ENCODE results near the gene ARHGEF33. TPM values are rescaled to one million over a fixed set of nuclear protein-coding genes. Genes with fewer than 3 reads are reported as not detected.
A peak's percentile ranks its signal among the peaks of the same experiment; 100 is the strongest.

Gene ARHGEF33
- total RNA-seq, 1 experiment from 2014 or later, result 0.04 TPM

DNA sequence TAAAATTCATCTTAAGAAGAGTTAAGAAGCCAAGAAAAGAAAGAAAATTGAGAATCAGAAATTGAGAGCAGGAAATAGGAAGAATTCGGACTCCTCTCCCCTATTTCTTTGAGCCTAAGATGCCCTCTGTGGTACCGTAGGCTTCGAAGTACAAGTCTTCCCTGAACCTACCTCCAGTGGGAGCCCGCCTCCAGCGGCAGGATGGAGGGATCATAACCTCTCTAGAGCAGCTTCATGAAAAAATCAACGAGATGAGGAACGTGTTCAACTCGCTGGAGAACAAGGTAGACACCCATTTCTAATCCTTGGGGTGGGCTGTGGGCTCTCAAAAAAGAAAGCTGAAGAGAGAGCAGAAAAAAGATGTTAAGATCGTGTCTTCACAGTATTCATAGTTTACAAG is 36.3 kb downstream of the ARHGEF33 start:
- Histone ChIP-seq H3K9me2 (replicated peaks; ENCODE audit: low read length) (no peaks in the 10 kb centered on the region), H3K9ac (ENCODE audit: low read length) (no peak overlapping the region)
- no peak for DNase-seq

DNA sequence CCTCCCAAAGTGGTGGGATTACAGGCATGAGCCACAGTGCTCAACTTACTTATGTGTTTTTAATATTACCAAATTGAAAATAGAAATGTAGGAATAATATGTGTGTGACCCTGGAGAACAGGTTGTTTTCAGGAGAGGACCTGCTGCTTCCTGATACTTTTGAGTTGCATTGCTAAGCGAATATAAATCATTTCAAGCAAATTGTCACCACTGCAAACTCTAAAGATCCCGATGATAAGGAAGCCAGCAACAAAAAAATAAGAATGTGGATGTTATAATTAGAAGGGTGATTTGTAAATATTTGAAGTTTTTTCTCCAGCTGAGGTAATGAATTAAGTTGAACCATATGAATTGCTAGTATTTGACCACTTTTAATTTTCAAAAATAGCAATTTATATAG is 40.9 kb downstream of the ARHGEF33 start:
- Histone ChIP-seq H3K36me3 (ENCODE audit: low read depth, low read length) (no peaks in the 10 kb centered on the region), H3K4me3 (ENCODE audit: low read length) (no peak overlapping the region), H3K9me3 (ENCODE audit: low read length) (no peaks in the 10 kb centered on the region), H3K9ac (ENCODE audit: low read length) (no peak overlapping the region), H3K4me2 (ENCODE audit: low read length) (no peak overlapping the region), H3K27me3 (ENCODE audit: low read length) (no peaks in the 10 kb centered on the region), H3K4me1 (ENCODE audit: insufficient read depth, low read length) (peaks cover 3% of the 10 kb centered on the region; the same call in 1 of the 2 replicates), H3K79me2 (ENCODE audit: low read length) (no peaks in the 10 kb centered on the region), H3K9me2 (replicated peaks; ENCODE audit: low read length) (no peaks in the 10 kb centered on the region), H4K20me1 (ENCODE audit: low read length) (no peaks in the 10 kb centered on the region), H3K27ac (ENCODE audit: low read length) (no peak overlapping the region), H3F3A (ENCODE audit: low read length, unreplicated experiment) (no peaks in the 10 kb centered on the region), H2AFZ (ENCODE audit: low read length) (0 out of 2 replicates have a peak overlapping the region, but pooled peaks have one; percentile 26)
- intact Hi-C loops (cut with micrococcal nuclease), result no loop called here
- ChIA-PET CTCF (no interaction called here), POLR2A (ENCODE audit: unreplicated experiment) (no interaction called here)
- no peak for ATAC-seq
- no peak for DNase-seq
- no peak for TF ChIP-seq EZH2 (IDR thresholded peaks at IDR 0.05; ENCODE audit: low read length, unreplicated experiment)
- TF ChIP-seq EZH2phosphoT487 (IDR thresholded peaks at IDR 0.05; ENCODE audit: borderline replicate concordance, low read length), result no peak
- TF ChIP-seq, protein P1, sequence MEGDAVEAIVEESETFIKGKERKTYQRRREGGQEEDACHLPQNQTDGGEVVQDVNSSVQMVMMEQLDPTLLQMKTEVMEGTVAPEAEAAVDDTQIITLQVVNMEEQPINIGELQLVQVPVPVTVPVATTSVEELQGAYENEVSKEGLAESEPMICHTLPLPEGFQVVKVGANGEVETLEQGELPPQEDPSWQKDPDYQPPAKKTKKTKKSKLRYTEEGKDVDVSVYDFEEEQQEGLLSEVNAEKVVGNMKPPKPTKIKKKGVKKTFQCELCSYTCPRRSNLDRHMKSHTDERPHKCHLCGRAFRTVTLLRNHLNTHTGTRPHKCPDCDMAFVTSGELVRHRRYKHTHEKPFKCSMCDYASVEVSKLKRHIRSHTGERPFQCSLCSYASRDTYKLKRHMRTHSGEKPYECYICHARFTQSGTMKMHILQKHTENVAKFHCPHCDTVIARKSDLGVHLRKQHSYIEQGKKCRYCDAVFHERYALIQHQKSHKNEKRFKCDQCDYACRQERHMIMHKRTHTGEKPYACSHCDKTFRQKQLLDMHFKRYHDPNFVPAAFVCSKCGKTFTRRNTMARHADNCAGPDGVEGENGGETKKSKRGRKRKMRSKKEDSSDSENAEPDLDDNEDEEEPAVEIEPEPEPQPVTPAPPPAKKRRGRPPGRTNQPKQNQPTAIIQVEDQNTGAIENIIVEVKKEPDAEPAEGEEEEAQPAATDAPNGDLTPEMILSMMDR (conservative IDR thresholded peaks at IDR 0.05; ENCODE audit: low read depth, low read length), result no peak
- BruUV-seq (replicated peaks), result no TSS peak

More for the DNA sequence above, 36.3 kb downstream of the ARHGEF33 start:
- Histone ChIP-seq H3K36me3 (ENCODE audit: low read depth, low read length) (no peaks in the 10 kb centered on the region), H3K4me2 (ENCODE audit: low read length) (no peak overlapping the region), H3K27me3 (ENCODE audit: low read length) (no peaks in the 10 kb centered on the region), H2AFZ (ENCODE audit: low read length) (no peak overlapping the region), H3F3A (ENCODE audit: low read length, unreplicated experiment) (no peaks in the 10 kb centered on the region), H3K9me3 (ENCODE audit: low read length) (no peaks in the 10 kb centered on the region), H3K4me1 (ENCODE audit: insufficient read depth, low read length) (no peaks in the 10 kb centered on the region), H3K27ac (ENCODE audit: low read length) (no peak overlapping the region), H3K4me3 (ENCODE audit: low read length) (no peak overlapping the region), H3K79me2 (ENCODE audit: low read length) (no peaks in the 10 kb centered on the region), H4K20me1 (ENCODE audit: low read length) (no peaks in the 10 kb centered on the region)
- intact Hi-C loops (cut with micrococcal nuclease), result no loop called here
- ChIA-PET POLR2A (ENCODE audit: unreplicated experiment) (no interaction called here), CTCF (interaction anchor here (0.5 kb wide), 1 partner anchor 171 kb away, joined by 3 read pairs; no protein-coding TSS in a partner anchor)
- BruUV-seq (replicated peaks), result no TSS peak
- TF ChIP-seq EZH2 (IDR thresholded peaks at IDR 0.05; ENCODE audit: low read length, unreplicated experiment) (no peak), EZH2phosphoT487 (IDR thresholded peaks at IDR 0.05; ENCODE audit: borderline replicate concordance, low read length) (no peak)
- TF ChIP-seq, protein P1 (conservative IDR thresholded peaks at IDR 0.05; ENCODE audit: low read depth, low read length), result no peak
- ATAC-seq, result no peak

DNA sequence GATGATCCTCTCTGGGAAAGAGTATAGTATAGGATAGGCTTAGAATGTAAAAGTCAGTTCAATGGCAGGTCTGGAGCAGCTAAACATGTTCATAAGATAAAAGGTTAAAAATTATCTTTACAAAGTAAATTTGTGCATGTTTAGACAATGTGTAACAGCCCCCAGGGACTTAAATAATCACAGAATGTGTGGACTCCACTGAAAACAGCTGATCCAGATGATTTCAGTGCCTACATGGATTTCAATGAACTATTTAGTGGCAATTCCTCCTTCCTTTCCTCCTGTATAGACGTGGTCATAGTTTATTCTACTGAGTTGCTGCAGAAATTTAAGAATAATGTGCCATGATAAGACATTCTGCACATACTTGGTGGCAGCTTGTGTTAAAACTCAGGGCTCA is 42.9 kb downstream of the ARHGEF33 start:
- TF ChIP-seq EZH2 (IDR thresholded peaks at IDR 0.05; ENCODE audit: low read length, unreplicated experiment) (no peak), EZH2phosphoT487 (IDR thresholded peaks at IDR 0.05; ENCODE audit: borderline replicate concordance, low read length) (no peak)
- TF ChIP-seq, protein P1 (conservative IDR thresholded peaks at IDR 0.05; ENCODE audit: low read depth, low read length), result no peak
- Histone ChIP-seq H2AFZ (ENCODE audit: low read length) (no peak overlapping the region), H3K4me1 (ENCODE audit: insufficient read depth, low read length) (peaks cover 11% of the 10 kb centered on the region; the same call in 1 of the 2 replicates), H4K20me1 (ENCODE audit: low read length) (no peaks in the 10 kb centered on the region), H3K79me2 (ENCODE audit: low read length) (no peaks in the 10 kb centered on the region), H3K9ac (ENCODE audit: low read length) (no peak overlapping the region), H3K27ac (ENCODE audit: low read length) (no peak overlapping the region), H3K9me2 (replicated peaks; ENCODE audit: low read length) (no peaks in the 10 kb centered on the region), H3K36me3 (ENCODE audit: low read depth, low read length) (no peaks in the 10 kb centered on the region), H3K9me3 (ENCODE audit: low read length) (no peaks in the 10 kb centered on the region), H3F3A (ENCODE audit: low read length, unreplicated experiment) (no peaks in the 10 kb centered on the region), H3K27me3 (ENCODE audit: low read length) (no peaks in the 10 kb centered on the region), H3K4me3 (ENCODE audit: low read length) (no peak overlapping the region), H3K4me2 (ENCODE audit: low read length) (no peak overlapping the region)
- intact Hi-C loops (cut with micrococcal nuclease), result no loop called here
- CTCF ChIA-PET, result no interaction called here
- BruUV-seq (replicated peaks), result no TSS peak
- POLR2A ChIA-PET (ENCODE audit: unreplicated experiment), result no interaction called here
- DNase-seq (no peak), ATAC-seq (no peak)

Data from PC-3 (cell line).